WERI-Rb-1 (cell line): ENCODE results near the gene LSM11.

Experiments
- DNase-seq: peaks from one replicate; pipeline ENCODE4 v3.0.0-alpha.2; 2020
- H3K27ac ChIP-seq: fragments of 250-450 bp; sonication (Bioruptor Pico); 2 replicates; pipeline ENCODE4 v1.5.1; 2020; ENCODE audit warnings: mild to moderate bottlenecking, moderate library complexity
- H3K27me3 ChIP-seq: fragments of 250-450 bp; sonication (Bioruptor Pico); 2 replicates; pipeline ENCODE4 v1.5.1; 2021; ENCODE audit warnings: mild to moderate bottlenecking, low read depth, moderate library complexity; ENCODE audit not compliant: insufficient read depth, severe bottlenecking
- H3K36me3 ChIP-seq: fragments of 250-450 bp; sonication (Bioruptor Pico); 2 replicates; pipeline ENCODE4 v1.5.1; 2020; ENCODE audit warnings: mild to moderate bottlenecking, moderate library complexity
- H3K4me3 ChIP-seq: 2 replicates; pipeline ENCODE4 v1.5.1; 2011; ENCODE audit warnings: low read depth, mild to moderate bottlenecking, control low read depth, low read length
- H3K9me3 ChIP-seq: fragments of 250-450 bp; sonication (Bioruptor Pico); 2 replicates; pipeline ENCODE4 v1.5.1; 2021; ENCODE audit warnings: mild to moderate bottlenecking, moderate library complexity; ENCODE audit not compliant: severe bottlenecking
- CTCF ChIP-seq: IDR thresholded peaks from 2 replicates; pipeline ENCODE4 v1.5.1; 2011; ENCODE audit warnings: low read depth, mild to moderate bottlenecking, control low read depth, inconsistent platforms, low read length

Gene LSM11

GRCh38 chr5:157740229-157740610 lies 3.3 kb upstream of the LSM11 start:
- Histone ChIP-seq H3K9me3 (no peaks in the 10 kb centered on the region), H3K36me3 (peaks cover 15% of the 10 kb centered on the region), H3K27ac (no peak overlapping the region), H3K4me3 (no peak overlapping the region), H3K27me3 (no peaks in the 10 kb centered on the region)
- peak; percentile 75 for TF ChIP-seq CTCF
- DNase-seq, result peak; percentile 36

GRCh38 chr5:157741131-157741530 lies 2.4 kb upstream of the LSM11 start:
- Histone ChIP-seq H3K27me3 (no peaks in the 10 kb centered on the region), H3K27ac (no peak overlapping the region), H3K9me3 (no peaks in the 10 kb centered on the region), H3K4me3 (no peak overlapping the region), H3K36me3 (peaks cover 9% of the 10 kb centered on the region)
- DNase-seq, result no peak
- no peak for TF ChIP-seq CTCF

GRCh38 chr5:157744051-157745011 lies 819 bp downstream of the LSM11 start:
- no peaks in the 10 kb centered on the region for H3K27me3 ChIP-seq
- DNase-seq, result peak; percentile 30
- H3K9me3 ChIP-seq, result no peaks in the 10 kb centered on the region
- H3K4me3 ChIP-seq, result peak overlapping the region; percentile 64
- peak overlapping the region; percentile 65 for H3K27ac ChIP-seq
- no peak for TF ChIP-seq CTCF
- H3K36me3 ChIP-seq, result peaks cover 3% of the 10 kb centered on the region; the same call in 1 of the 2 replicates

- Histone ChIP-seq H3K4me3 (no peak overlapping the region), H3K27me3 (no peaks in the 10 kb centered on the region), H3K27ac (no peak overlapping the region), H3K9me3 (no peaks in the 10 kb centered on the region), H3K36me3 (no peaks in the 10 kb centered on the region; the same call in 1 of the 2 replicates)
- TF ChIP-seq CTCF, result no peak
- DNase-seq, result no peak
These were observed 1.5 kb downstream of the LSM11 start for GRCh38 chr5:157745041-157745456.

- TF ChIP-seq CTCF, result no peak
- Histone ChIP-seq H3K9me3 (no peaks in the 10 kb centered on the region), H3K36me3 (peaks cover 1% of the 10 kb centered on the region; the same call in 1 of the 2 replicates), H3K4me3 (no peak overlapping the region), H3K27ac (no peak overlapping the region), H3K27me3 (no peaks in the 10 kb centered on the region)
- DNase-seq, result no peak
These were observed 3.7 kb downstream of the LSM11 start for GRCh38 chr5:157747173-157747740.
